Astrocyte of the hippocampus (primary cell): Measurements from ENCODE around the gene AP1S3.

Source experiments
- DNase-seq: peaks from one replicate; pipeline ENCODE4 v3.0.0; 2011; ENCODE audit warnings: low read depth, low spot score

AP1S3 gene

GRCh38 chr2:223760838-223761502 is 76.4 kb downstream of the AP1S3 start:
- peak; percentile 90 for DNase-seq

- DNase-seq = peak; percentile 62
These were observed 77.6 kb downstream of the AP1S3 start for GRCh38 chr2:223759569-223760430.

DNA sequence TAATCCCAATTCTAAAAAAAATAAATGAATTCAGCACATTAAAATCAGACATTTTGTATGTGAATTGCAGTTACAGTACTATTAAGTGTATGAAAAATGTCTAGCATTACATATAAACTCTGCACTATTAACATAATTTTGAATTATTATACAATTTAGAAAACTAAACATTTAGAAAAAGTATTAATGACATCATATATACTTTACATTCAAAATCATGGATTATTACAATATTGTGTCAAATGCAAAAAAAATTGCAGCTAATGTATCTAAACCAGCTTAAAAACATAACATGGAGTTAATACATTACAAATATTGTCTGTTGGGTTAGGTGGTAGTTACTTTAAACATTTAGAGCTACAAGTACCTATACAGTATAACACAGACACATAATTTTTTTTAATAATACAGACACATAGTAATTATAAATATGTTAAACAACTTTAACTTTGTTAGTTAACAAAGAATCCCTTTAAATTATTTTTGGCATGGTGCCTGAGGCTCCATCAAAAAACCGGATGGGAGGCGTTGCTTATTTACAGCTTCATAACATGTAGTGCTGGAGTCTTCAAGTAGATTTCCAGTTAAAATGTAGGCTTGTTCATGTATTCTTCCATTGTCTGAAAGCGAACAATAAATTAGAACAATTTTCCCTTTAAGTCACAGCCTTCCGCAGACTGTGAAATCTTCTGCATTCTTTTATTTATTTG is 79.1 kb downstream of the AP1S3 start:
- no peak for DNase-seq

- DNase-seq = no peak
These were observed 83.4 kb downstream of the AP1S3 start for GRCh38 chr2:223753940-223754339.

GRCh38 chr2:223751012-223751411 is 86.4 kb downstream of the AP1S3 start:
- DNase-seq = peak; percentile 59

GRCh38 chr2:223747392-223748042 is 89.9 kb downstream of the AP1S3 start:
- DNase-seq = no peak

- DNase-seq = no peak
These were observed 90.8 kb downstream of the AP1S3 start for GRCh38 chr2:223746611-223747010.

DNA sequence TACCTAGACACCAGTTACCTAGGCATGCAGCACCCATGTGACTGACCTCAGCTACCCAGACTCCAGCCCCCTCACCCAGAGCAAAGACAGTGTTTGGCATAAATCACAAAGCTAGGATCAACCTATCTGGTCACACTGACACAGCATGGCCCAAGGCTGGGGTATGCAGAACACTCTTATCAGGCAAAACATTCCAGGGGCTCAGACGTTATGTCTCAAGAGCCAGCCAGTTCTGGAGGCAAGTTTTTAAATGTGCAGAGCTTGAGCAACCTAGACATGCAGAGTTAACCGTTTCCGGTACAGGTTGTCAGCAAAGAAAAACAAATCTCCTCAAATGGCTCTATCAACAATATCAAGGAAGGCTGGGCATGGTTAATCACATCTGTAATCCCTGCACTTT is 92.8 kb downstream of the AP1S3 start:
- DNase-seq = peak; percentile 82

DNA sequence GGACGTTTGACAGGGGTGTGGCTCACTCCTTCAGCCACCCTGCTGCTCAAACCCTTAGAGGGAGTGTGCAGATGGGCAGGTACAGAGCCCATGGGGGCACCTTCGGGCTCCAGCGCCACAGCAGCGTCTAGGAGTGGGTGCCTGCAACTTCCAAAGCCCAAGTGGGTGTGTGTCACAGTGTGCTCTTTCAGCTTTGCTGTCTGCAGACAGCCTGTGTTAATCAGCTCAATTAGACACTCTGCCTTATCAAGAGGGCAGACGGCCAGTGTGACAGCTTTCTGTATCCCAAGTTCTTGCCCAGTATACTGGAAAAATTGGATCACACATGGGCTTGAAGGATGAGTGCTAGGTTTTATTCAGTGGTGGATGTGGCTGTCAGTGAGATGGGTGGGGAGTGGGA is 96.7 kb downstream of the AP1S3 start:
- DNase-seq = no peak

DNA sequence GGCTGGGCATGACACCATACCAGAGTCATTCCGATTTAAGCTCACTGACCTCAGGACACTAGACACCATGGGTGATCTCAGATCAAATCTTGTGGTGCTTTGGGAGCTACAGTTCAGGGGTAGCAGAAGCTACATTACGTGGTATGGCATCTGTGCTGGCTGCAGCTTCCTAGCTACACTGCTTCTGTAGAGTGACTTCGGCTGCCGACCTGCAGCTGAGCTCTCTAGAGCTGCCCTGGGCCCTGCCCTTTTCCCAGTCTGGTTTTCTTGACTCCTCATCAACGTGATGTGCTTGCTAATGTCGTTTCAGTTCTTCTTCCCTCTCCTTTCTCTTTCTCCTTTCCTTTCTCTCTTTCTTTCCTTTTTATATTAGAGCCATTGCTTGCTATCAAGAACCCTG is 100.2 kb downstream of the AP1S3 start:
- no peak for DNase-seq

GRCh38 chr2:223736488-223736887 is 100.9 kb downstream of the AP1S3 start:
- DNase-seq = no peak

DNA sequence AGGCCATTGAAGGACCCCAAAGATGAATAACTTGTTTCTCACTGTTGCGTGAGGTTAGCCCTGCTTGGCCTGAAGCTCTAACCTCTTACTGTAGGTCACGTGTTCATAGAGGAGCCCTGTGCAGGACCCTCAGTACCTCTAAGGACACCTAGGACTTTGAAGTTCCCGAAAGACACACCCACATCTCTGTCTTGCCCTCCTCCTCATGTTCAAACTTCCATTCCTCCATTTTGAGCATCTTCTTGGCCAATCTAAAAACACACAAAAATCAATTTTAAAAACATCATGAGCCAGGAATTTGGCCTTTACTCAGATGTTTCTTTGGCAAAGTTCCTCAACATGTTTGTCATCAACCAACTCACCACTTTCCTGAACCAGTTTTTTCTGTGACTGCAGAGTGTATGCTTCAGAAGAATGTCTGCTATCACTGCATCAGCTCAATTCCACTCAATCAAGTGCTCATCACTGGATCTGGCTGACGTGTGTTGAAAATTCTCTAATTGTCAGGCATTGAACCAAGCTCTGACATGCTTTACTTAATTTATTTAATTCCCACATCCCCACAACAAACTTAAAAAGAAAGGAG is 101.6 kb downstream of the AP1S3 start:
- peak; percentile 85 for DNase-seq

DNA sequence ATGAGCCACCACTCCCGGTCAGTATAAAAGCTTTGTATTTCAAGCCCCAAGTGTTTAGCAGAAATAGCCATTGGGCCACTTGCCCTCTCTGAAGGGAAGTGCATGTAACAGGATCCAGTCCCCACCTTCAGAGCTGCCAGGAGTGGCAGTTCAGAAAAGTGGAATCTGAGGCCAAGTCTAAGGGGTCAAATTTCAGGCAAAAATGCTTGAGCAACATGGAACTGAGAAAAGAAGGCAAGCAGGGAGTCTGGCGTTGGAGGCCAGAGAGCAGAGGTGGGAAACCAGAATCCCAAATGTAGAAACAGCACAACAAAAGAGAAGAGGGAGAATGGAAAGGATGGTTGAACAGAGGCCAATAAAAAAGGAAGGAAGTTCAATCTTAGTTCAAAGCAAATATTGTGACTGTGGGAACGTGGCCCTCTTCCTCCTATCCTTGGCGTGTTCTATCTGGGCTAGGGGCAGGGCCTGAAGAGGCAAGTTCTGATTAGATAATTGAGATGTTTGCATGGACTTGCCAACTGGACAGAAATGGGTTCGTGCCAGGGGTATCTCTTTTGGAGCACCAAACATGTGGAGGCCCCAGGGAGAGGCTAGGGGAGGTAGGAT is 102.2 kb downstream of the AP1S3 start:
- no peak for DNase-seq

DNA sequence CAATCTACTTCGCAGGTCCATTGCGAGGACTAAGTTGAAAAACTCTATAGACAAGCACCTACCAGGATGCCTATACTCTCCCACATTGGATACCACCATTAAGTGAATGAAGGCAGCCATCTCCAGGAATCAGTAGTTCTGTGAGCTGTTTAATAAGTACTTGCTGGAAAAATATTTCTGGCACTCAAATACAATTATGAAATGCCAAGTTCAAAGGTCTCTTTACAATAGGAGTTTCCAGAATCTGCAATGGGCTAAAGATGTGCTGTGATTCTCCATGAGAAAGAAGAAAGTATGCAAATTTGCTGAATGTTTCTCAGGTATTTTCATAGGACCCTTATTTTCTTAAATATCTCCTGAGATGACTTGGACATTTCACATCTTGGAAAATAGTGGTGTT is 103.0 kb downstream of the AP1S3 start:
- no peak for DNase-seq

- DNase-seq = no peak
These were observed 105.0 kb downstream of the AP1S3 start for GRCh38 chr2:223732346-223732745.

DNA sequence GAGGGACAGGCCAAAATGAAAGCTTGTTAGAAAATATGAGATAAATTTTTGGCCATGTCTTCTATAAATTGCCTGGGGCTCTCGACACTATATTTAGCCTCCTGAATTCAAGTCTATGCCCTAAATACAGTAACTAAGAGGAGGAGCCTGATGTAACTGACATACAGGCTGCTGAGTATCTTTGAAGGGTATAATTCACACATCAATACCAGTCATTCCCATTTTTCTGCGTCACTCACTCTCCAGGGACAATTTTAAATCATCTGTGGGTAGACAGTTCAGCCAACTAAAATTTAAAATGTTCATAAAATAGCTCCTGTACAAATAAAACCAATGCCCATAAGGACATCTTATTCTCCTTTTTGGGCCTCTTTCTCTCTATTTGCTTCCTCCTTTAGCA is 105.9 kb downstream of the AP1S3 start:
- no peak for DNase-seq

DNA sequence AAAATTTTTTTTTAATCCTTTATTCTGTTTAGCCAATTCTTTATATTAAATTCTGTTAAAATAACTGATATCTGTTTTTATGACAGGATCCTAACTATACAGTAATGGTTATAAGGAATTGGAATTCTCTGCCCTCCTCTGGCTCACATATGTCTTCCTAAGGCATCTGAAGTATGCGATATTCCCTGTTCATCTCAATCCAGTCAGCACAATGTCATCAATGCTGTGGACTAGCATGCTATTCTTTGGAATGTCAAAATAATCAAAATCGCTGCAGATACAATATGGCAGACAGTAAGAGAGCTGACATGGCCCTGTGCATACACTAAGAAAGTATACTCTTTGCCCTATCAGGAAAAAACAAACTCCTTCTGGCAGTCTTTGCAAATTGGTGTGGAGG is 107.6 kb downstream of the AP1S3 start:
- no peak for DNase-seq

DNA sequence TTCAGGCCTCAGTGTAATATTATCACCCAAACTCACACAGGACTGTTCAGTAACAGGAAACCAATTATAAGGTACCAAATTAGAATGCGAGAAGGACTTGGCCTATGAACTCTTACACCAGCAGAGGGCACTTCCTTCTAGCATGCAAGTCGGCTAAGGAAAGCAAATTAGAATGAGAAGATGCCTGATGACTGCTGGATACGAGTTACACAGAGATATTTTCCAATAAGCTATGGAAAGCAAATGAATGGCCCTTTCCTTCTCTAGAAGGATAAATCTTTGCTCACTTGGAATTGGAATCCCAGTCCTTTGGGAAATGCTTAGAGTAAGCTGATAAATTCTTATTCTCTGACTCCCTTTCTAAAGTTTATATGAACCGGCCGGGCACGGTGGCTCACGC is 109.8 kb downstream of the AP1S3 start:
- peak; percentile 75 for DNase-seq

DNA sequence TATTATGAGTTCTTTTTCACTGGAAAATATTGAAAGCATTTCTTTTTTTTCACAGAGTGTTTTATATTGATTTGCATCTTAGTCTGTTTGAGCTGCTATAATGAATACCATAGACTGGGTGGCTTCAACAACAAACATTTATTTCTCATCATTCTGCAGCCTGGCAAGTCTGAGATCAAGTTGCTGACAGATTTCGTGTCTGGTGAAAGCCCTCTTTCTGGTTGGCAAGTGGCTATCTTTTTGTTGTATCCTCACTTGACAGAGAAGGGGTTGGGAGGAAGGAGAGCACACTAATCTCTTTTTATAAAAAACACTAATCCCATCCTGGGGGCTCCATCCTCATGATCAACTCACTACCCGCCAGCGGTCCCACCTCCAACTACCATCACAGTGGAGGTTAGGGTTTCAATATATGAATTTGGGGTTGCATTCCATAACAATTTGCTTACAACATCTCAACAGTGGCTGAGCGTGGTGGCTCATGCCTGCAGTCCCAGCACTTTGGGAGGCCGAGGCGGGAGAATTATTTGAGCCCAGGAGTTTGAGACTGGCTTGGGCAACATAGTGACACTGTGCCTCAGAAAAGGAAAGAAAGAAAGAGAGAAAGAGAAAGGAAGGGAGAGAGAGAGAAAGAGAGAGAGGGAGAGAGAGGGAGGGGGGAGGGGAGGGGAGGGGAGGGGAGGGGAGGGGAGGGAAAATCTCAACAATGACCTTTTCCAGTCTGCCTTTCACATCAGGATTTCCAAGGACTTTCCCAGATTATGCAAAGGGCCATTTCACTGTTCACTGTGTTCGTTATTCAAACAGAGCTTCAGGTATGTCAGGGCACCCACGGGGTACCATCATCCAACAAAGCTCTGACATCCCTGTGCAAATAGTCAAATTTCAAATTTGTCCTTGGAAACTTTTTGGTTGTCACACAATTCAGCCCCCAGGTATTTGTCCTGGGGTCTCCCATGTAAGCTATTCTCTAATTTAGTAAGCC is 111.1 kb downstream of the AP1S3 start:
- no peak for DNase-seq

DNA sequence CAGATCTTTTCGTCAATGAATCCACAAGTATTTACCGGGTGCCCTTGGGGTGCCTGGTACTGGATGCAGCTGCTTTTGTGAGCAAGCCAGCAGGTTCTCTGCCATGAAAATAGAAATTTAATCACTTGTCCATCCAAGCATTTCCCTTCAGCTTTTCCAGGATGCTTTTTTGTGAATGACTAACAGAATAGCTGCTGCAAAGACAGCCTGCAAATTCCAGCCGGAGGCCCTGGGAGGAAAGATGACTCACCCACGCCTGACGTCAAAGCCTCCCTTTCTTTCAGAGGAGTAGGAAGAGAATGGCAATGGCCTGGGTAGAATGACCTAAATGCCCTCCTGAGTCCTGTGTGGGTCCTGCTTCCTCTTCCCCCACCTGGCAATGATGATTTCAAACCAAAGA is 111.9 kb downstream of the AP1S3 start:
- DNase-seq = peak; percentile 97
